Activated CD8-positive, alpha-beta memory T cell treated with anti-CD3 and anti-CD28 coated beads for 48 hours (primary cell): ENCODE data around the gene ACE.

ENCODE experiments used
- DNase-seq, 3 experiments: peaks; one replicate each; pipeline ENCODE4 v3.0.0-alpha.2; 2020; ENCODE audit warnings: low read depth in 2 of 3, low spot score in 2 of 3

ACE gene

GRCh38 chr17:63490858-63491400 lies 14.1 kb downstream of the ACE start:
- no peak for DNase-seq

- DNase-seq: no peak
Measured at GRCh38 chr17:63491413-63491812, 14.6 kb downstream of the ACE start.

- DNase-seq: no peak
Measured at GRCh38 chr17:63491977-63492618, 15.2 kb downstream of the ACE start.

GRCh38 chr17:63492940-63493339 lies 16.1 kb downstream of the ACE start:
- DNase-seq: no peak

- no peak for DNase-seq
Measured at GRCh38 chr17:63493411-63493810, 16.6 kb downstream of the ACE start.

- no peak for DNase-seq
Measured at GRCh38 chr17:63494300-63494928, 17.6 kb downstream of the ACE start.

GRCh38 chr17:63495491-63495890 lies 18.6 kb downstream of the ACE start:
- no peak for DNase-seq

- no peak for DNase-seq
Measured at GRCh38 chr17:63496177-63496576, 19.3 kb downstream of the ACE start.

- no peak for DNase-seq
Measured at GRCh38 chr17:63496663-63497400, 20.0 kb downstream of the ACE start.

GRCh38 chr17:63497708-63498483 lies 21.0 kb downstream of the ACE start:
- no peak for DNase-seq

- no peak for DNase-seq
Measured at GRCh38 chr17:63498626-63499195, 21.9 kb downstream of the ACE start.

GRCh38 chr17:63500543-63501390 lies 23.9 kb downstream of the ACE start:
- no peak for DNase-seq

GRCh38 chr17:63503341-63503705 lies 26.5 kb downstream of the ACE start:
- DNase-seq: no peak

- DNase-seq: no peak
Measured at GRCh38 chr17:63504261-63504660, 27.4 kb downstream of the ACE start.

GRCh38 chr17:63505341-63505740 lies 28.5 kb downstream of the ACE start:
- no peak for DNase-seq

- no peak for DNase-seq
Measured at GRCh38 chr17:63506627-63507026, 29.8 kb downstream of the ACE start.

GRCh38 chr17:63511331-63511730 lies 34.5 kb downstream of the ACE start:
- no peak for DNase-seq

- DNase-seq: no peak
Measured at GRCh38 chr17:63512388-63512787, 35.5 kb downstream of the ACE start.

- DNase-seq: no peak
Measured at GRCh38 chr17:63512896-63513644, 36.2 kb downstream of the ACE start.
